ENCODE results near the gene PPIL1. TPM values are rescaled to one million over a fixed set of nuclear protein-coding genes. Genes with fewer than 3 reads are reported as not detected.

PPIL1 gene
- total and polyA plus RNA-seq, 10 of the 15 experiments (the other 5 are each of a cell fraction or from before 2014, with no cell fraction given): 39.5 to 95.8 (median 70.5) TPM

GRCh38 chr6:36824253-36824652, 50.4 kb downstream of the PPIL1 start (continued):
- TF ChIP-seq PKNOX1 (IDR thresholded peaks at IDR 0.05) (no peak), PAX5 (IDR thresholded peaks at IDR 0.05; ENCODE audit: borderline replicate concordance, low read depth, low read length) (no peak), CHD4 (IDR thresholded peaks at IDR 0.05) (no peak), RBBP5 (conservative IDR thresholded peaks at IDR 0.05) (no peak)

GRCh38 chr6:36823421-36824096, 51.0 kb downstream of the PPIL1 start:
- BruUV-seq (replicated peaks): no TSS peak
- H3K27me3 ChIP-seq (replicated peaks in 1 of 2; ENCODE audit: control insufficient read depth in 2 of 2, insufficient read depth in 2 of 2, low read length in 1 of 2): no peaks in the 10 kb centered on the region
- H3K9me3 ChIP-seq (replicated peaks; ENCODE audit: control insufficient read depth, insufficient read depth, low read length): no peaks in the 10 kb centered on the region
- H3K27ac ChIP-seq (ENCODE audit: control insufficient read depth, insufficient read depth): no peak overlapping the region
- POLR2A ChIA-PET: interaction anchor here (0.9 kb wide), 1 partner anchor 9 kb away, joined by 4 read pairs; no protein-coding TSS in a partner anchor
- no peak for DNase-seq (ENCODE audit: low read depth, low spot score)
- no peak overlapping the region for H2AFZ ChIP-seq (ENCODE audit: control insufficient read depth, low read depth, low read length)
- CTCF ChIA-PET: interaction anchor here (1.0 kb wide), 1 partner anchor 194 kb away, joined by 3 read pairs; no protein-coding TSS in a partner anchor
- no peak for FAIRE-seq
- no peak overlapping the region for H3K9ac ChIP-seq (ENCODE audit: control insufficient read depth, insufficient read depth, low read length)
- ATAC-seq: no peak
- intact Hi-C loops (cut with micrococcal nuclease; ENCODE audit: unreplicated experiment) (no loop called here), in situ Hi-C loops (cut with MboI) (no loop called here)
- no peaks in the 10 kb centered on the region for H4K20me1 ChIP-seq (ENCODE audit: control insufficient read depth, insufficient read depth)
- SMC1A ChIA-PET (ENCODE audit: uncharacterized antibody, unreplicated experiment): interaction anchor here (0.6 kb wide), 1 partner anchor 205 kb away, joined by 3 read pairs; no protein-coding TSS in a partner anchor
- WGBS (ENCODE audit: insufficient coverage, insufficient replicate concordance, low lambda C conversion rate, missing lambda C conversion rate): 62% methylated on average over 12 of the region's 12 CpGs
- RAD21 ChIA-PET (ENCODE audit: unreplicated experiment): no interaction called here
- no peaks in the 10 kb centered on the region for H3K36me3 ChIP-seq (ENCODE audit: control insufficient read depth in 2 of 2, insufficient read depth in 2 of 2, low read length in 1 of 2)
- TF ChIP-seq ZNF622 (IDR thresholded peaks at IDR 0.05): no peak
- TF ChIP-seq E2F4 (IDR thresholded peaks at IDR 0.05; ENCODE audit: low read depth, low read length): no peak
- TF ChIP-seq RELA (IDR thresholded peaks at IDR 0.05; ENCODE audit: borderline replicate concordance, partially characterized antibody): no peak
- TF ChIP-seq HDAC2 (IDR thresholded peaks at IDR 0.05): no peak
- no peak for TF ChIP-seq HCFC1 (IDR thresholded peaks at IDR 0.05; ENCODE audit: low read length)
- no peak for TF ChIP-seq NRF1 (conservative IDR thresholded peaks at IDR 0.05; ENCODE audit: low read depth, low read length)
- no peak for TF ChIP-seq MYC (IDR thresholded peaks at IDR 0.05; ENCODE audit: insufficient read depth, insufficient read length, insufficient replicate concordance, low read length, severe bottlenecking)
- no peak for TF ChIP-seq NFYB (IDR thresholded peaks at IDR 0.05; ENCODE audit: insufficient read depth, low read depth, low read length)
- TF ChIP-seq E2F8 (IDR thresholded peaks at IDR 0.05; ENCODE audit: low read depth, partially characterized antibody): no peak
- no peak for TF ChIP-seq TCF7 (IDR thresholded peaks at IDR 0.05; ENCODE audit: borderline replicate concordance)
- no peak for TF ChIP-seq SIN3A (IDR thresholded peaks at IDR 0.05; ENCODE audit: low read depth, low read length)
- H3K79me2 ChIP-seq (ENCODE audit: control insufficient read depth, insufficient read depth, low read length): no peaks in the 10 kb centered on the region
- H3K4me3 ChIP-seq: no peak overlapping the region
- H3K4me1 ChIP-seq (ENCODE audit: control insufficient read depth, insufficient read depth, low read length): no peaks in the 10 kb centered on the region
- H3K4me2 ChIP-seq (ENCODE audit: control insufficient read depth, insufficient read depth): no peak overlapping the region

Data from GM12878 (cell line).